HG03558 (cell line): ENCODE results near the gene NOD2.

Experiments used
- ATAC-seq: cut with Tn5 transposase; IDR thresholded peaks from one replicate; pipeline ENCODE4 v1.9.1; 2021; ENCODE audit warnings: moderate number of reproducible peaks; ENCODE audit not compliant: unreplicated experiment; ENCODE audit errors: extremely low read depth

The NOD2 gene

GRCh38 chr16:50692999-50693781 lies at the start of gene NOD2:
NOD2 (plus strand) TSS chr16:50693606; CDS start chr16:50699496, 5,890 bp downstream.
- no peak for ATAC-seq

- ATAC-seq = no peak
Observed at GRCh38 chr16:50644245-50644644, 49.2 kb upstream of the NOD2 start.

GRCh38 chr16:50644729-50645128 lies 48.7 kb upstream of the NOD2 start:
- no peak for ATAC-seq

GRCh38 chr16:50645563-50646220 lies 47.7 kb upstream of the NOD2 start:
- ATAC-seq = no peak

GRCh38 chr16:50646345-50646744 lies 47.1 kb upstream of the NOD2 start:
- ATAC-seq = no peak

- no peak for ATAC-seq
Observed at GRCh38 chr16:50651835-50652438, 41.5 kb upstream of the NOD2 start.

GRCh38 chr16:50652836-50653425 lies 40.5 kb upstream of the NOD2 start:
- no peak for ATAC-seq

- ATAC-seq = no peak
Observed at GRCh38 chr16:50653633-50654519, 39.5 kb upstream of the NOD2 start.

GRCh38 chr16:50655558-50656055 lies 37.8 kb upstream of the NOD2 start:
- ATAC-seq = no peak

- no peak for ATAC-seq
Observed at GRCh38 chr16:50657241-50657640, 36.2 kb upstream of the NOD2 start.

GRCh38 chr16:50659806-50660205 lies 33.6 kb upstream of the NOD2 start:
- ATAC-seq = no peak

GRCh38 chr16:50662306-50662940 lies 31.0 kb upstream of the NOD2 start:
- ATAC-seq = no peak

- no peak for ATAC-seq
Observed at GRCh38 chr16:50664270-50664669, 29.1 kb upstream of the NOD2 start.

- no peak for ATAC-seq
Observed at GRCh38 chr16:50665128-50665878, 28.1 kb upstream of the NOD2 start.

- peak; percentile 60 for ATAC-seq
Observed at GRCh38 chr16:50666658-50667496, 26.5 kb upstream of the NOD2 start.

GRCh38 chr16:50667497-50668367 lies 25.7 kb upstream of the NOD2 start:
- no peak for ATAC-seq
